ENCODE measurements around the gene CNIH3.
A peak's percentile ranks its signal among the peaks of the same experiment; 100 is the strongest.

CNIH3 gene

DNA sequence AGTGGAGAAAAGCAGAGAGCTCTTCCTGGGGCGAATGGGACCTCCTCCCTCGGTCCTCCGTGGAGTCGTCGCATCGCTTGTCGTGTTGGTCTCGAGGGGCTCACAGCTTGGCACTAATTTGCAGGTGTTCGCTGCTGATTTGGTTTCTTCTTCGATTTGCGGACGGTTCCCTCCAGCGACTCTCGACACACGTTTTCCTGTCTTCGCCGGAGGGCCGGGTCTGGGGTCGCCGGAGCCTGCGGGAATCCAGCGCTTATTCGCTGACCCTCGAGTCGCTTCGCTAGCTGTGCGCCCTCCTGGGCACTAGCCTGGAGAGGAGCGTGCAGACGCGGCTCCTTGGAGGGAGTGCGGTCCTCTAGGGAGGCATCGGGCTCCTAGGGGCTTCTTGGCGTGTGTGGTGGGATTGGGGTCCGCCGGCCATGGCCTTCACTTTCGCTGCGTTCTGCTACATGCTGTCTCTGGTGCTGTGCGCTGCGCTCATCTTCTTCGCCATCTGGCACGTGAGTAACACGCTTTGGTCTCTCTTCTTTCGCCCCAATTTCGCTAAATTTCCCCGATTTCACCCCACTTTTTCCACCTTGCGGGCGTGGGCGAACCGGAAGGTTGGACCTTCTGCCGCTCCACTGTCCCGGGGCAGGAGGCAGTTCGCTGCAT, 766 bp downstream of the CNIH3 start:
- DNase-seq (ENCODE audit: low spot score): peak; percentile 36
- TF ChIP-seq CTCF (IDR thresholded peaks at IDR 0.05; ENCODE audit: extremely low read depth, missing control alignments): no peak

- DNase-seq (ENCODE audit: low spot score): no peak
- no peak for TF ChIP-seq CTCF (IDR thresholded peaks at IDR 0.05; ENCODE audit: extremely low read depth, missing control alignments)
These were observed 1.6 kb downstream of the CNIH3 start for GRCh38 chr1:224617410-224618355.

GRCh38 chr1:224619209-224619608, 3.1 kb downstream of the CNIH3 start:
- TF ChIP-seq CTCF (IDR thresholded peaks at IDR 0.05; ENCODE audit: extremely low read depth, missing control alignments): no peak
- DNase-seq (ENCODE audit: low spot score): no peak

GRCh38 chr1:224620105-224620504, 4.0 kb downstream of the CNIH3 start:
- no peak for DNase-seq (ENCODE audit: low spot score)
- TF ChIP-seq CTCF (IDR thresholded peaks at IDR 0.05; ENCODE audit: extremely low read depth, missing control alignments): no peak

GRCh38 chr1:224621813-224622682, 5.9 kb downstream of the CNIH3 start:
- TF ChIP-seq CTCF (IDR thresholded peaks at IDR 0.05; ENCODE audit: extremely low read depth, missing control alignments): no peak
- no peak for DNase-seq (ENCODE audit: low spot score)

- no peak for TF ChIP-seq CTCF (IDR thresholded peaks at IDR 0.05; ENCODE audit: extremely low read depth, missing control alignments)
- no peak for DNase-seq (ENCODE audit: low spot score)
These were observed 6.7 kb downstream of the CNIH3 start for GRCh38 chr1:224622831-224623230.

Measured in GM20000 (cell line).